Measurements from ENCODE around the gene KRT71. TPM values are rescaled to one million over a fixed set of nuclear protein-coding genes. Genes with fewer than 3 reads are reported as not detected.

KRT71 gene
- total and polyA plus RNA-seq, 2 of the 8 experiments (the other 6 are each of a cell fraction or from before 2014, with no cell fraction given): not detected

- no peak for TF ChIP-seq CHD7 (IDR thresholded peaks at IDR 0.05; ENCODE audit: insufficient replicate concordance, low read length)
- no peak for TF ChIP-seq RBBP5 (IDR thresholded peaks at IDR 0.05; ENCODE audit: borderline replicate concordance, low read depth, low read length)
These were observed 20.3 kb downstream of the KRT71 start (continued) for GRCh38 chr12:52532636-52533035.

All from H1 (cell line).